GM06990 (cell line): Measurements from ENCODE around the gene CPO.

ENCODE experiments used
- DNase-seq: peaks from one replicate; pipeline ENCODE4 v3.0.0-alpha.2; 2011; ENCODE audit not compliant: insufficient read length; ENCODE audit errors: extremely low read depth
- H3K27me3 ChIP-seq: replicated peaks from 2 replicates; pipeline ENCODE4 v1.6.0; 2011; ENCODE audit warnings: low read length; ENCODE audit not compliant: control insufficient read depth, insufficient read depth
- H3K36me3 ChIP-seq: 2 replicates; pipeline ENCODE4 v1.5.1; 2011; ENCODE audit warnings: low read length; ENCODE audit not compliant: control insufficient read depth, insufficient read depth
- H3K4me3 ChIP-seq: replicated peaks from 2 replicates; pipeline ENCODE4 v1.5.1; 2011; ENCODE audit warnings: low read depth, mild to moderate bottlenecking, control low read depth, low read length
- CTCF ChIP-seq: IDR thresholded peaks from 2 replicates; pipeline ENCODE4 v1.5.1; 2011; ENCODE audit warnings: low read length, control low read depth, mild to moderate bottlenecking, inconsistent platforms; ENCODE audit not compliant: insufficient read depth, poor library complexity, severe bottlenecking

Gene CPO

GRCh38 chr2:206920951-206921350 is 18.4 kb upstream of the CPO start:
- no peak for DNase-seq

GRCh38 chr2:206921529-206921928 is 17.8 kb upstream of the CPO start:
- Histone ChIP-seq H3K36me3 (no peaks in the 10 kb centered on the region), H3K4me3 (no peak overlapping the region), H3K27me3 (no peaks in the 10 kb centered on the region; the same call in 1 of the 2 replicates)
- TF ChIP-seq CTCF: no peak
- no peak for DNase-seq

More at GRCh38 chr2:206920951-206921350, 18.4 kb upstream of the CPO start:
- no peak overlapping the region for H3K4me3 ChIP-seq
- H3K36me3 ChIP-seq: no peaks in the 10 kb centered on the region
- no peaks in the 10 kb centered on the region; the same call in 1 of the 2 replicates for H3K27me3 ChIP-seq
- TF ChIP-seq CTCF: no peak

GRCh38 chr2:206935991-206936842 is 3.1 kb upstream of the CPO start:
- no peak overlapping the region for H3K4me3 ChIP-seq
- H3K36me3 ChIP-seq: no peaks in the 10 kb centered on the region
- H3K27me3 ChIP-seq: no peaks in the 10 kb centered on the region
- no peak for TF ChIP-seq CTCF
- DNase-seq: no peak

DNA sequence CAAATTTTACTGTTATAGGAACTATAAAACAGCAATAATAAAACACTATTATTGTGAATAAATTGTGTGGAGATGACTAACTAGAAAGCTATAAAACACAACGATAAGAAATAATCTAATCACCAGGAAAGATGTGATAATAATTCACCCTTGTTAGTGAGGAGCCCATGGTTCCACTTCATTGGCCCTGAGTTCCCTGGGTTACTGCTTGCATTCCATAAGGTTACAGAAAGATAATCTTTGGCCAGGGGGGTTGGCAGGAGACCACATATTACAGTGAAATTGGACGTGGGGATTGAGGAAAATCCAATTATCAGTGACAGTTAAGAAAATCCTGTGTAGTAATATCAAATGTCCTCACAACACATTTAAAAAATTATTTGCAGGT is 2.5 kb upstream of the CPO start:
- TF ChIP-seq CTCF: no peak
- no peaks in the 10 kb centered on the region for H3K36me3 ChIP-seq
- H3K27me3 ChIP-seq: no peaks in the 10 kb centered on the region
- DNase-seq: no peak
- H3K4me3 ChIP-seq: no peak overlapping the region

DNA sequence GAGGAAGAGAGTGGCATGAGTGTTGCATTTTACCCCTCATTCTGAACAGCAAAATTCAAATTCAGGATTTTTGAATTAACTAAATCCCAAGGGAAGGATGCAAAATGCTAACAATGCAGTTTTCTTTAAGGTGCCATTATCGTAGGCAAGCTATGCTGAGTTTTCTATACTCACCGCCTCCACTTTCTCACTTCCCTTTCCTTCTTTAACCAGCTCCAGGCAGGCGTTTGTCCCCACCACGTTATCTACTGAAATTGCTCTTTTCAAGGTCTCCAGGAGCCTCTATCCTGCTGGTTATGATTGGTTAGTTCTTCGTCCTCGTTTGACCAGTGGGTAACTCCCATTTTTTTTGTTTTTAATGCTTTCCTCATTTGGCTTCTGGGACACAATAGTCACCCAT is 1.8 kb upstream of the CPO start:
- Histone ChIP-seq H3K27me3 (no peaks in the 10 kb centered on the region), H3K4me3 (no peak overlapping the region), H3K36me3 (no peaks in the 10 kb centered on the region)
- TF ChIP-seq CTCF: no peak
- DNase-seq: no peak
